ENCODE data around the gene DGKB.

DNA sequence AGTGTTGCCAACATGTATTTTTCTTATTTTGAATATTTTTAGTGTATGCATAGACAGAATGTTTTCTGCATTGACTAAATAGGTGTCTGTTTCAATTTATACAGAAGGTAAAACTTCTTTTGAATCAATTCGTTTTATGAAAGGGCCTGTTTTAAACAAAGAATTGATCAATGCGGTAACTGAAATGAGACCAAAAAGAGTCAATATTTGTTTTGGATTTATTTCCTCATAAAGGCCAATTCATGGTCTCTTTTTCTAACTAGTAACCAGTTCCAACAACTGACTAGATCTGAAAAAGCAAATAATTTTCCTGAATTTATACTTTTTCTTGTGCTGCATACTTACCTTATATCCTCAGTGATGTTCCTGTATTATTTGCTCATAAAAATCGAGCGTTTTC is 320.5 kb downstream of the DGKB start:
- TF ChIP-seq, protein P1, sequence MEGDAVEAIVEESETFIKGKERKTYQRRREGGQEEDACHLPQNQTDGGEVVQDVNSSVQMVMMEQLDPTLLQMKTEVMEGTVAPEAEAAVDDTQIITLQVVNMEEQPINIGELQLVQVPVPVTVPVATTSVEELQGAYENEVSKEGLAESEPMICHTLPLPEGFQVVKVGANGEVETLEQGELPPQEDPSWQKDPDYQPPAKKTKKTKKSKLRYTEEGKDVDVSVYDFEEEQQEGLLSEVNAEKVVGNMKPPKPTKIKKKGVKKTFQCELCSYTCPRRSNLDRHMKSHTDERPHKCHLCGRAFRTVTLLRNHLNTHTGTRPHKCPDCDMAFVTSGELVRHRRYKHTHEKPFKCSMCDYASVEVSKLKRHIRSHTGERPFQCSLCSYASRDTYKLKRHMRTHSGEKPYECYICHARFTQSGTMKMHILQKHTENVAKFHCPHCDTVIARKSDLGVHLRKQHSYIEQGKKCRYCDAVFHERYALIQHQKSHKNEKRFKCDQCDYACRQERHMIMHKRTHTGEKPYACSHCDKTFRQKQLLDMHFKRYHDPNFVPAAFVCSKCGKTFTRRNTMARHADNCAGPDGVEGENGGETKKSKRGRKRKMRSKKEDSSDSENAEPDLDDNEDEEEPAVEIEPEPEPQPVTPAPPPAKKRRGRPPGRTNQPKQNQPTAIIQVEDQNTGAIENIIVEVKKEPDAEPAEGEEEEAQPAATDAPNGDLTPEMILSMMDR (conservative IDR thresholded peaks at IDR 0.05 in 1 of 2, IDR thresholded peaks at IDR 0.05 in 1 of 2; ENCODE audit: low read depth in 1 of 2, low read length in 2 of 2), result no peak
- TF ChIP-seq EZH2 (IDR thresholded peaks at IDR 0.05; ENCODE audit: low read length, missing control alignments), result no peak
